MG63 (cell line): ENCODE measurements around the gene HOXB4. TPM values are rescaled to one million over a fixed set of nuclear protein-coding genes. Genes with fewer than 3 reads are reported as not detected.

ENCODE experiments used
- DNase-seq: peaks from one replicate; pipeline ENCODE4 v3.0.0-alpha.2; 2020
- H3K27me3 ChIP-seq: fragments of 250-450 bp; sonication (Bioruptor Pico); 2 replicates; pipeline ENCODE4 v1.5.1; 2020; ENCODE audit warnings: mild to moderate bottlenecking, moderate library complexity
- H3K36me3 ChIP-seq: fragments of 250-450 bp; sonication (Bioruptor Pico); 2 replicates; pipeline ENCODE4 v1.5.1; 2020; ENCODE audit warnings: mild to moderate bottlenecking, moderate library complexity
- H3K4me3 ChIP-seq: fragments of 250-450 bp; sonication (Bioruptor Pico); 2 replicates; pipeline ENCODE4 v1.5.1; 2020; ENCODE audit warnings: mild to moderate bottlenecking, moderate library complexity
- H3K9me3 ChIP-seq: fragments of 250-450 bp; sonication (Bioruptor Pico); 2 replicates; pipeline ENCODE4 v1.5.1; 2020; ENCODE audit warnings: mild to moderate bottlenecking, moderate library complexity
- total RNA-seq: library from RNA; depleted of rRNA; stranded (reverse); fragments of >200 nt; shearing (Covaris generic); gene quantifications from 2 replicates; pipeline ENCODE4 v1.2.3, GENCODE V29; 2014; ENCODE audit warnings: low replicate concordance

Gene HOXB4
- total RNA-seq, 1 experiment from 2014 or later: 4.2 TPM

DNA sequence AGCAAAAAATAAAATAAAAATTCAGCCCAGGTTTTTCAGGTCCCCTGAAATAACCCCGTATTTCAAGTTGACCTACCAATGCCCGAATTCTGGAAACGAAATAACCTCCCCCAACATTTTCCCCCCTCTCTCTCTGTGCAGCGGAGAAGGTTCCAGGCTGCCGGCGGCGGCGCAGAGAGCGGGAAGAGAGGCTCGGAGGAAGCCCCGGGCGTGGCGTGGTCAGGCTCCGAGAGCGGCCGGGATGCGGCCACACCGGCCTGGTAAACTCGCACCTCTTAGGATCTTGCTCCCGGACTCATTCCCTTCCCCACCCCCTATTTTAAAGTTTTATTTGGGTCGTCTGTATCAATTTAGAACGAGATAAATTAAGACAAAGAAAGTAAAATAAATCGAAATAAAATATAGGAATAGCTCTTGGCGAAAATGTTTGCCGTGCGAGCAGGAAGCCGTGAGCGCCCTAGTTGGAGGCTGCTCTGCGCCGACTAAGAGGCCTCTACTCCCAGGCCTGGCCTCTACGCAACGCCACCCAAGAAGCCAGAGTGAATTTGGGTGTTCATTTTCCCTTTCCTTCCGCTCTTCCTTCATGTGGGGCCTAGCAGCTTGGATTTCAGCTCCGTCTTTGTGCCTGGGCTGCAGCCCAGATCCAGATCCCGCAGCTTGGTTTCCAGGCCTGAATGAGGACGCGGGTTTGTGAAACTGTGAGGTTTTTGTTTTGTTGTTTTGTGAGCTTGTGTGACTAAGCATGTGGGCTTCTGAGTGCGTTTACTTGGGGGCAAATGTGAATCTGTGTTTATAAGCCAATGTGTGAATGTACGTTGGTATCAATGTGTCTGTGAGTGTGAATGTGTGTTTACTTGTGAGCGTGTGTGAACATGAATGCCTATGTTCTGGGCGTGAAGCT lies 28.1 kb upstream of the HOXB4 start:
- Histone ChIP-seq H3K36me3 (peaks cover 7% of the 10 kb centered on the region), H3K4me3 (no peak overlapping the region), H3K9me3 (no peaks in the 10 kb centered on the region), H3K27me3 (no peaks in the 10 kb centered on the region)
- DNase-seq: no peak

DNA sequence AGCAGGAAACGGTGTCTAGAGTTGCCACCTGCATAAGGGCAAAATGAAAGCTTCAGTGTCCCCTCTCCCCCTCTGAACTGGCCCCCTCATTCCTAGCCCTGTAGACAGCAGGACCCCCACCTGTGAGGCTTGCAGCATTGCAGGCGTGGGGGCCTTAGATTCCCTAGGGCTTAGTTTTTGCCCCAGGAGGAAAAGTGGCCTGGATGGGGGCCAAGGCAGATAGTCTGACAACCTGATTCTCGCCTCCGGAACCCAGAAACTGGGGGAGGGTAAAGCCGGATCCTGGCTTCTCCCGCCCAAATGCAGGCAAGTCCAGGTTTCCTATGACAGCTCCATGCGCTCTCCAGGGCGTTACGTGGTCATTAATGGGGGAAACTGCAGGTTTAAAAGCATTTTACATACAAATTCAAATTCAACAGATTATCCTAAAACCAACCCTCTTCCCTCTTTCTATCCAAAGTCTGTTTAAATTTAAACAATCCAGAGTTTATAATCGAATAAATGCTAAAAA lies 27.3 kb upstream of the HOXB4 start:
- H3K9me3 ChIP-seq: no peaks in the 10 kb centered on the region
- peak overlapping the region; percentile 79 for H3K4me3 ChIP-seq
- H3K27me3 ChIP-seq: no peaks in the 10 kb centered on the region
- H3K36me3 ChIP-seq: peaks cover 10% of the 10 kb centered on the region
- DNase-seq: no peak

DNA sequence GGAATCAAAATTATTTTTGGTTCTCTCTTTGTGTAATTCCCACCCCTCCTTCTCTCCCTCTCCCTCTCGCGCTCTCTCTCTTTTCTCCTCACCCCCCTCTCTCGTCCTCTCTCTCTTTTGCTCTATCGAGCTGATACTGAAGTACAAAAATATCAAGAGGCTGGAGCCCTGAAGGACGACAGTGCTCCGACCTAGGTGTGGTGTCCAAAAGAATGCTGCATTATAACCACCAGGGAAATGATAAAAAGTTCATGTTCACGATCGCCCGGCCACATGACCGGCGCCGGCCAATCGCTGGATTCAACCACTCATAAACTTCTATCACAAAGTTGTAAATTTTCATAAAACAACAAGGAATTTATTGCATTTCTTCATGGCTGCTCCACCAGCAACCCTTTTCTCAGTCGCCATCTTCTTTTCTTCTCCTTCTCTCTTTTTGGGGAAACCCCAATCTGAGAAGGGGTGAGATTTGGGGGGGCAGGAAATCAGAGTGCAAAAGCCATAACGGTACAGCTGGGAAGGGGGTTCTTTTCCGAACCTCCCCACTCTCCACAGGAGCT lies 26.7 kb upstream of the HOXB4 start, which contains the start of gene HOXB6:
Gene HOXB6 (minus strand): TSS at position 217 of the 560 bp plus-strand sequence. CDS start 6,836 bp downstream, outside the sequence.
- peak; percentile 74 for DNase-seq
- H3K9me3 ChIP-seq: no peaks in the 10 kb centered on the region
- peak within 1 kb of the TSS; percentile 79 for H3K4me3 ChIP-seq
- H3K36me3 ChIP-seq: peaks cover 10% of the 10 kb centered on the region
- H3K27me3 ChIP-seq: no peaks in the 10 kb centered on the region

DNA sequence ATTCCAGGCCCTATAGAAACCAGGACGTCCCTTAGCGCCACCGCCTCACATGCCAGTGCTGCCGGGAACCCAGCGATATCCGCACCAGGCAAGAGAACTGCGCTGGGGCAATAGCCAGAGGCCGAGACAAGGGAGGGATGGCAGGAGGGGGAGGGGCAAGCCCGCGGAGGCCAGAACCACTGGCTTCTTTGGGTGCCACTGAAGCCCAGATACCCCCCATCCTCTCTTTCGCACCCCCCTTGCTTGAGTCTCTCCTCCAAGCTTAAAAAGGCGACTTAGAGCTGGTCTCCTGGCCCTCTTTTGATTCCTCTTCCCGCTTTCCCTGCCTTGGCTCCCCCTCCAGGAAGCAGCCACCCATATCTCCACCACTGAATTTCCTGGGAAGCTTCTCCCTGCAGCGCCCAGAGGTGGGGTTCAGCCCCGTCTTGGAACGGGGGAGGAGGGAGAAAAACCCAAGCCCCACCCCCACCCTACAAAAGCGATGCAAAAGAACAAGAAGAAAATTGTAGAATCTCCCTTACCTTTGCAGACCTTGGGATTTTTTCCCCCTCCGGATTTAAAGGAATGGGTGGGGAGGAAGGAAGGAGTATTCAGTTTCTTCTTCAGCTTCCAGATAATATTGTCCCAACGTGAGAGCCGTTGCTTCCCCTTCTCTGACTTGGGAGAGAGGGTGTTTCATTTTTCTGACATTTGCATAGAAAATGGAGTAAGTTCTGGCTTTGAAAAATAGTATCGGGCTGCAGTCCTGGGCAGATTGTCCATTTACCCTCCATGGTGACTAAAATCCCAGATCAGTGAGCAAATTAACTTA lies 26.0 kb upstream of the HOXB4 start:
- Histone ChIP-seq H3K36me3 (peaks cover 10% of the 10 kb centered on the region), H3K4me3 (peak overlapping the region; percentile 79), H3K27me3 (no peaks in the 10 kb centered on the region), H3K9me3 (no peaks in the 10 kb centered on the region)
- DNase-seq: peak; percentile 79

DNA sequence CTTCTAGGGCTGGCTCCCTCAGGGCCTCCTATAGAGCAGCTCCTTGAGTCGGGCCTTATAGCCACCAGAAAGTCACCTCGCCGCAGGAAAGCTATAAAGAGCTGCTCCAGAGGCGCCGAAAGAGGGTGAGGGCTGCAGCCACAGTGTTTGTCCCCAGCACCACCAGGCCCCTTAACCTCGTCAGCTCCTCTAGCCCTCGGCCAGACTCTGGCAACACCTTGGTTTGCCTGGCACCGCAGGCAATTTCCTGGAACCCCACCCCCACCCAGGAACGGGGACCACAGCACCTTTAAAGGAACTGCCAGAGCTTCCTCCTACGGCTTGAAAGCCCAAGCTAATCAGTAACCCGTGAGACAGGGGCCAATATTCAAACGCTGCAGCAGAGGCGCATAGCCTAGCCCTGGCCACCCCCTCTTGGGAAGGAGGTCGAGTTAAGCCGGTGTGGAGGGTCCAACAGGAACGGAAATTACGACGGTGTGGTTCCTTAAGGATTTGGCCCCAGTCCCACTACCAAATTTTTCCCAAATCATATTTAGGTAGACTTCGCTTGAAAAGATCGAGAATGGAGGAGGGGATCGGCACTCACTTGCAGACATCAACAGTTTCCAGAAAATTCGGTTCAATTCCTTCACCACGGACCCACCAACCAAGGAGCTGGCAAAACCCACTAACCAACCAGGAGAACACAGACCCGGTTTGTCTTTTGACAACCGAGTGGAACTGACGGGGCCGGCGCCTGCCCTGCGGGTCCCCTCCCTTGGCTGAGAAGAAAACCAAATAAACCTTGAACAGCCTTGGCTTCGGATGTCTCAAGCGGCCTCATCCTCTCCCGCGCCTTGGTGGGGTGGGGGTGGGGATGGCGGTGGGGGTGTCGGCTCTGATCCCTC lies 23.6 kb upstream of the HOXB4 start:
- peak overlapping the region; percentile 79 for H3K4me3 ChIP-seq
- no peaks in the 10 kb centered on the region for H3K9me3 ChIP-seq
- H3K27me3 ChIP-seq: no peaks in the 10 kb centered on the region
- H3K36me3 ChIP-seq: peaks cover 13% of the 10 kb centered on the region
- no peak for DNase-seq

DNA sequence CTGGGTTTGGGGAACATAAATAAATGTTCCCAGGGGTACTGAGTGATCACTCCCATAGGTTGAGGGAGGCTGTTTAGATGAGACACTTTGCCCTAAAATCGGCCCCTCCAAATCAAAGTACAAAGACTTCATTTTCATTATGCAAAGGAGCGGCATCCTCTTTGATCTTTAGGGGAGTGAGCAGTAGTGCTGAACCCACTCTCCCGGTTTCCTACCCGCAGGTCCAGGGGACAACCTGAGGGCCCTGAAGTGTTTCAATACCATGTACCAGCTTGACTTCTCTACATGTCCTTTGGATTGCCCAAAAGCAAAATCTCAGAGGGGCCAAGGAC lies 23.0 kb upstream of the HOXB4 start:
- DNase-seq: no peak
- peaks cover 19% of the 10 kb centered on the region for H3K36me3 ChIP-seq
- no peaks in the 10 kb centered on the region for H3K27me3 ChIP-seq
- no peaks in the 10 kb centered on the region for H3K9me3 ChIP-seq
- no peak overlapping the region; the same call in 1 of the 2 replicates for H3K4me3 ChIP-seq

DNA sequence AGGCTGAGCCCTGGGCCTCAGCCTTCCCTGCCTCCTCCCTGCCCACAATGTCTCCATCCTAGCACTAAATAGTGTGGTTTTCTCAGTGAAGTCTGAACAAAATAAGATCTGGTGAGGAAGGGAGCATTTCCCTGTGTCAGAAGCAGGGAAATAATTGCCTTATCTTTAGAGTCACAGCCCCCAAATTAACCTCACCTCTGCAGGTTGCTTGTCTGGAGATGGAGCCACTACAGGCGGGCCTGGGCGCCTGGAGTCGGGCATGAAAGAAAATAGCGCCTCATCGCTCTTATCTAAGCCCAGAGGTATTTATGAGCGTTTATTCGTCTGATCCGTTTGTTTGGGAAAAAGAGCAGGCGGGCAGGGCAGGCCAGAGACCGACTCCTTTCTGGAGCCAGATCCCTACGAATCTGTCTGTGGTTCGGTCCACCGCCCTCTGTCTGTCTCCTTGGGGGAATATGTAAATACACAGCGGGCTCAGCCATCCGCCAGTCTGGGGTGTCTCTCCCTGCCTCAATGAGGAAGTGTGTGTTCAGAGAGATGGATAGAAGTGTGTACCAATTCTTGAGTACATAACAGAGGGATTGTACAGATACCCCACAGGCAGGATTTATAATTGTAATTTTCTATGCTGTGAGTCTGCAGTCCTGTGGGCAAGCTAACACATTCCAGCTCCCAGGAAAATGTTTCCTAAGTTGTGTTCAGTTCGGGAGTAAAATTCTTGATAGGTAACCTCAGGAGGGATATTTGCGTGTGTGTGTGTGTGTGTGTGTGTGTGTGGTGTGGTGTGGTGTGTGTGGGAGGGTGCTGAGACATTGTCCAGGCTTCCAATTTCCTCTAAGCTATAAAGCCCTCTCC lies 22.3 kb upstream of the HOXB4 start:
- DNase-seq: no peak
- no peak overlapping the region for H3K4me3 ChIP-seq
- H3K27me3 ChIP-seq: no peaks in the 10 kb centered on the region
- H3K36me3 ChIP-seq: peaks cover 26% of the 10 kb centered on the region
- H3K9me3 ChIP-seq: no peaks in the 10 kb centered on the region

DNA sequence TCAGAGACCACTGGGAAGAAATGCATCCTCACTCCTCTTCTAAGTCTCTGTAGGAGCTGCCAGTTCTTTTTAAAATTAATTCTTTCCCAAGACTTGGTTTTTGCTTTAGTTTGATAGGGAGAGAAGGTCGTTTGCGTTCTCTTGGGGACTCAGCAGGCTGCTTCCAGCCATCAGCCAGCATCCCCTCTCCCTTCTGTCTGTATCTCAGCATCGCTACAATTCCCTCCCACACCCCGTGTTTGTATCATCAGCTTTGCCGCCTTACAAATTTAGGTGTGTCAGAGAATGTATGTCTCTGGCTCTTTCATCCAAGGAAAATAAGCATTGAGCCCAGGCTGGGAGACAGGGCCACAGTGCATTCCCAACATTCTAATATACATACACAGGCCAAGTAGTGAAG lies 21.2 kb upstream of the HOXB4 start:
- Histone ChIP-seq H3K27me3 (no peaks in the 10 kb centered on the region), H3K9me3 (no peaks in the 10 kb centered on the region)
- no peak for DNase-seq

DNA sequence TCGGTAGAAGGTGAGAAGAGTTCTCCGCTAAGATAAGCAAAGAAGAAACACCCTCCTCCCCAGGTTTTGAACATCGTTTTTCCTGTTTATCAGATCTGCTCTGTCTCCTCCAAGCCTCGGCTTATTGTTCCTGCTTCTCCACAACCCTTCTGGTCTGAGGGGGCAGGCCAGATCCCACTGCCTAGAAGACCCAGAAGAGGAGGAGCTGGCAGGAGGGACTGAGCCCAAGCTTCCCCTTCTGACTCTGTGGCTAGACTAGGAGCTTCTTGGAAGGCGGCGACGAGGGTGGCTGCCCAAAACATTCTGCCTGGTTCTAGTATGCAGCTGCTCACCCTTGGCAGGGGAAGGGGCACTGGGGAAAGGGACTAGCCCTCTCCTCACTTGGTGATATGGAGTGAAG lies 20.6 kb upstream of the HOXB4 start:
- peaks cover 39% of the 10 kb centered on the region for H3K36me3 ChIP-seq
- peak overlapping the region; percentile 64 for H3K4me3 ChIP-seq
- no peaks in the 10 kb centered on the region for H3K27me3 ChIP-seq
- no peak for DNase-seq
- no peaks in the 10 kb centered on the region for H3K9me3 ChIP-seq

More for the DNA sequence above, 21.2 kb upstream of the HOXB4 start:
- Histone ChIP-seq H3K36me3 (peaks cover 36% of the 10 kb centered on the region), H3K4me3 (no peak overlapping the region)

DNA sequence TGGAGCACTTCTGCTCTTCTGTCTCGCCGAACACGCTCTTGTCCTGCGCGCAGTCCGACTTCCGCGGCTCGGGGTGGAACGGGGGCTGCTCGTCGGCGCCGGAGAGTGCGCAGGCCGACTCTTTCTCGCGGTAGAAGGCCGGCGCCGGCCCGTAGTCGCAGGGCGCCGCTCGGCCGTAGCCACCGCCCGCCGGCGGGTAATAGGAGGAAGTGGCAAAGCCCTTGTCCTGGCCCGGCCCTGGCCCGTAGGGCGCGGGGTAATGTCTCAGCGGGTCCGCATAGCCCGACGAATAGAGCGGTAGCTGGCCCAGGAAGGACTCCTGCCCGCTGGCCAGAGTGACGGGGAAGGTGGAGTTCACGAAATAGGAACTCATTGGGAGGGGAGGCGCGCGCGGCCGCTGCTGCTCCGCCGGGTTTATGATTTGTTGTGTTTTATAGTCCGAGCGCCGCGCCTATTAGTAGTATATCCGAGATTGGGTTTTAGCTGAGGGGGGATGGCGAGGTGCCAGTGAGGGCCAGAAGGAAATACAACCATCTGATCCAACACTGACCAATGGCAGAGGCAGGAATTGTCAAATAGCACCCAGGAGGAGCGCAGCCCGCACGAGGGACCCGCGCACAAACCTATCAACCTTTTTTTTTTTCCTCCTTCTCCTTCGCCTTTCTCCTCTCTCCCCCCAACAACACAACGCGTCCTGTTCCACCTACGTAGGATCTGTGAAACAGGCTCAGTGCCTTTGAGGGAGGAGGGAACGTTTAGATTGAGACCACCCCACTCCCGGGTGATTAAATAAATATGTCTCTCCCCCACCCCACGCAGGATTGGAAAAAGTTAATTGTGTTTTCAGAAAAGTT lies 19.9 kb upstream of the HOXB4 start:
- DNase-seq: peak; percentile 88
- H3K27me3 ChIP-seq: no peaks in the 10 kb centered on the region

DNA sequence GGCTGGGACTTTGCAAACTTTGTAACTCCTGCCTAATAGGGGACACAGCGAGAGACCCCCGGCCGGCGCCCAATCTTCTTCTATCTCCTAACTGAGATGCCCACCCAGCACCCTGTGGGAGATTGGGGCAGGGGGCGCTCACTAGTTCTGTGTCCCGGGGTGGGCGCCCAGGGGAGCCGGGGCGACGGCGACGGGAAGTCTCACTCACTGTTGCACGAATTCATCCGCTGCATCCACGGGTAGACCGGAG lies 19.3 kb upstream of the HOXB4 start:
- H3K4me3 ChIP-seq: peak overlapping the region; percentile 64
- DNase-seq: no peak
- H3K27me3 ChIP-seq: no peaks in the 10 kb centered on the region
- H3K9me3 ChIP-seq: no peaks in the 10 kb centered on the region
- peaks cover 40% of the 10 kb centered on the region for H3K36me3 ChIP-seq

More for the DNA sequence above, 19.9 kb upstream of the HOXB4 start:
- H3K4me3 ChIP-seq: peak overlapping the region; percentile 64
- H3K36me3 ChIP-seq: peaks cover 39% of the 10 kb centered on the region
- no peaks in the 10 kb centered on the region for H3K9me3 ChIP-seq

DNA sequence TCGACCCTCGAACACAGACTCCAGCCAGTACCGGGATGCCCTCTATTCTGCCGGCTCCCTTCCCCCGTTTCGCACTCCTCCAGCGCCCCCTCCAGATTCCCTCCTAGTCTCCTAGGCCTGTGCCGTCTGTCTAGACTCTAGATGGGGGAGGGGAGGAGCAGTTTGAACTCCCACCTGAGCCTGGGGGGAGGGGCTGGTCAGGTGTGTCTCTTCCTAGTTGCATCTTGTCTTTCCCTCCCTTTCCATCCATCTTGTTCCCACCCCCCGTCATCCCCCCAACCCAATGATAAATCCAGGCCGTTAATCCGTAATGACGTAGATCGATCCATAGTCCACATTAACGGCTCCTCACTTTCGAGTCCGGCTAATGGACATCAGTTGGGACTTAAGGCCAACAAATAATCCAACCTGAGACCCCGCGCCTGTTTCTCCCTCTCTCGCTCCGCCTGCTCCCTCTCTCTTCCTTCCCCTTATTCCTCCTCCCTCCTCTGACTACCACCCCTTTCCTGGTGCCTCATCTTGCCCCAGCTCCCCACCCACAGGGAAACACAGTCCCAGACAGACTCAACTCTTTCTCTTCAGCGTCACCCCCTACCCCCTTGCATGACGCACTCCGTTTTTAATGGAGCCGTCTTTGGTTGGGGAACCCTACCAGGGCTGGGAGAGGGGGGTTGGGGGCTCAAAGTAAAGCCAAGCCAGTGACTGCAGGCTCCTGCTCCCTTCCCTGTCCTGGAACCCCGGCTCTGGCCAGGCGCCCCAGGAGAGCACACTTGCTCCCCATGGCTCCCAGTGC lies 18.8 kb upstream of the HOXB4 start:
- no peak for DNase-seq
- Histone ChIP-seq H3K27me3 (no peaks in the 10 kb centered on the region), H3K9me3 (no peaks in the 10 kb centered on the region), H3K4me3 (peak overlapping the region; percentile 64), H3K36me3 (peaks cover 43% of the 10 kb centered on the region)

DNA sequence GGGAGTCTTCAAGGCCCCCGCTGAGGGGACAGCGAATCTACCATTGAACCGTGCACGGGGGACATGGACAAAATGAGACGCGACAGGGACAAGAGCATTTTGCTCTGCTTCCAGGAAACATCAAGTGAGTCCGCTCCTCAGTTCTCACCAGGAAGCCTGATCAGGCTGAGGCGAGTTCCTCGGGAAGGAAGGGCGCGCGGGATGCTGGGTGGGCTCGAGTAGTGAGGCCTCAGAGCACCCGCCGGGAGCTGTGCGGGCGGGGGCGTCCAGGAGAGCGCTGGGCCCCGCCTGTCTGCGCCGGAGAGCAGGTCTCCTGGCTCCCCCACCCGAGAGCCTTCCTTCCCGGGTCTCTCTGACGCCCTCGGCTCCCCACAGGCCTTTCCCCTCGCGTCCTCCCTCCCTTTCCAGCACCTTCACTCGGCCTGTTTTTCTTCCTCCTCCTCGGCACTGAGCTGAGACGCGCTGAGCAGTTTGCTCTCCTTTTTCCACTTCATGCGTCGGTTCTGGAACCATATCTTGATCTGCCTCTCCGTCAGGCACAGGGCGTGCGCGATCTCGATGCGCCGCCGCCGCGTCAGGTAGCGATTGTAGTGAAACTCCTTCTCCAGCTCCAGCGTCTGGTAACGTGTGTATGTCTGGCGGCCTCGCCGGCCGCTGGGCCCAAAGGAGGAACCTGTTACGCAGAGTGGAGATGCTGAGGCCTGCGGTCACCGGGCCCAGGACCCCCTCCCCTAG lies 18.0 kb upstream of the HOXB4 start:
- no peaks in the 10 kb centered on the region for H3K27me3 ChIP-seq
- DNase-seq: no peak
- no peak overlapping the region for H3K4me3 ChIP-seq
- peaks cover 48% of the 10 kb centered on the region for H3K36me3 ChIP-seq
- H3K9me3 ChIP-seq: no peaks in the 10 kb centered on the region
